ENCODE measurements around the gene RANBP3L.
"Not testable (repeated sequence)": the region's sequence is repeated elsewhere in the genome, so short reads cannot be mapped to it uniquely, and the experiment has no call there.

RANBP3L gene, protein sequence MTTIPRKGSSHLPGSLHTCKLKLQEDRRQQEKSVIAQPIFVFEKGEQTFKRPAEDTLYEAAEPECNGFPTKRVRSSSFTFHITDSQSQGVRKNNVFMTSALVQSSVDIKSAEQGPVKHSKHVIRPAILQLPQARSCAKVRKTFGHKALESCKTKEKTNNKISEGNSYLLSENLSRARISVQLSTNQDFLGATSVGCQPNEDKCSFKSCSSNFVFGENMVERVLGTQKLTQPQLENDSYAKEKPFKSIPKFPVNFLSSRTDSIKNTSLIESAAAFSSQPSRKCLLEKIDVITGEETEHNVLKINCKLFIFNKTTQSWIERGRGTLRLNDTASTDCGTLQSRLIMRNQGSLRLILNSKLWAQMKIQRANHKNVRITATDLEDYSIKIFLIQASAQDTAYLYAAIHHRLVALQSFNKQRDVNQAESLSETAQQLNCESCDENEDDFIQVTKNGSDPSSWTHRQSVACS

GRCh38 chr5:36301858-36302603, at the start of gene RANBP3L:
RANBP3L (minus strand) TSS chr5:36301902; CDS start chr5:36301416, 486 bp downstream.
- FAIRE-seq = no peak

GRCh38 chr5:36346896-36347690, 45.4 kb upstream of the RANBP3L start:
- FAIRE-seq = no peak

DNA sequence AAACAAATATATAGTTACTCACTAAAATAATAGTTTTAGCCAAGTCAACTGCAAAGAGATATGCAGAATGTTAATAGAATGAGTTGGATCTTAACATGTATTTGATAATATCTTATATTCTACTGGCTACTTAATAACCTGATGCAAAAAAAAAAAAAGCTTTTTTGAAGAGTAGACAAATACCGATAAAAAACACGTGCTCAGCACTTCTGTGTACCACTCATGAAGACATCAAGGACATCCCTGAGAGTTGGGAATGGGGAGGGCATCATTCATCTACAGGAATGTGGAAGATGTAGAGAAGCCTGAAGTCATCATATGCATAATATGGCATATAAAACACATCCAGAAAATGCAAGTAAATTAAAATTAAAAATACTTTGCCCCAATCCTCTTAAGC, 43.2 kb upstream of the RANBP3L start:
- no peak for FAIRE-seq

DNA sequence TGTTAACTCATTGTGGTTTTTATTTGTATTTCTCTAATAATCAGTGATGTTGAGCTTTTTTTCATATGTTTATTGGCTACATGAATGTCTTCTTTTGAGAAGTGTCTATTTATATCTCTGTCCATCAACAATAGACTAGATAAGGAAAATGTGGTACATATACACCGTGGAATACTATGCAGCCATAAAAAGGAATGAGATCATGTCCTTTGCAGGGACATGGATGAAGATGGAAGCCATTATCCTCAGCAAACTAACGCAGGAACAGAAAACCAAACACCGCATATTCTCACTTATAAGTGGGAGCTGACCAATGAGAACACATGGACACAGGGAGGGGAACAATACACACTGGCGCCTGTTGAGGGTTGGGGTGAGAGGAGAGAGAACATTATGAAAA, 40.0 kb upstream of the RANBP3L start:
- not testable (repeated sequence) for FAIRE-seq

GRCh38 chr5:36337597-36337996, 35.9 kb upstream of the RANBP3L start:
- no peak for FAIRE-seq

- no peak for FAIRE-seq
Observed at GRCh38 chr5:36334315-36334714, 32.6 kb upstream of the RANBP3L start.

DNA sequence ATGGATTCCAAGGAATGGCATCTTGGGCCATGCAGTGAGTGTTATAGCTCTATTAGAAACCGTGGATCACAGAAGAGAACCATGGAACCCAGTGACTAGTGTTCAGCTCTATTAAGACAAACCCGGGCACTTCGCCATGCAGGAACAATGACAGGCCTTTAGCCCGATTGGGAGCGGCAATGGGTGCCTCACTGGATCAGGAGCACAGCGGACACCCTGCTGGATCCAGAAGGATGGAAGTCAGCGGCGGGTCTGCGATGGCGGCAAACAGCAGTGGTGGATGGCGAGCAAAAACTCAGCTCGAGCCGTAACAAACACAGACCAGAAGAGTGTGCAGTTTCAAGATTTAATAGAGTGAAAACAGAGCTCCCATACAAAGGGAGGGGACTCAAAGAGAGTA, 31.0 kb upstream of the RANBP3L start:
- not testable (repeated sequence) for FAIRE-seq

GRCh38 chr5:36325196-36325595, 23.5 kb upstream of the RANBP3L start:
- FAIRE-seq = no peak

DNA sequence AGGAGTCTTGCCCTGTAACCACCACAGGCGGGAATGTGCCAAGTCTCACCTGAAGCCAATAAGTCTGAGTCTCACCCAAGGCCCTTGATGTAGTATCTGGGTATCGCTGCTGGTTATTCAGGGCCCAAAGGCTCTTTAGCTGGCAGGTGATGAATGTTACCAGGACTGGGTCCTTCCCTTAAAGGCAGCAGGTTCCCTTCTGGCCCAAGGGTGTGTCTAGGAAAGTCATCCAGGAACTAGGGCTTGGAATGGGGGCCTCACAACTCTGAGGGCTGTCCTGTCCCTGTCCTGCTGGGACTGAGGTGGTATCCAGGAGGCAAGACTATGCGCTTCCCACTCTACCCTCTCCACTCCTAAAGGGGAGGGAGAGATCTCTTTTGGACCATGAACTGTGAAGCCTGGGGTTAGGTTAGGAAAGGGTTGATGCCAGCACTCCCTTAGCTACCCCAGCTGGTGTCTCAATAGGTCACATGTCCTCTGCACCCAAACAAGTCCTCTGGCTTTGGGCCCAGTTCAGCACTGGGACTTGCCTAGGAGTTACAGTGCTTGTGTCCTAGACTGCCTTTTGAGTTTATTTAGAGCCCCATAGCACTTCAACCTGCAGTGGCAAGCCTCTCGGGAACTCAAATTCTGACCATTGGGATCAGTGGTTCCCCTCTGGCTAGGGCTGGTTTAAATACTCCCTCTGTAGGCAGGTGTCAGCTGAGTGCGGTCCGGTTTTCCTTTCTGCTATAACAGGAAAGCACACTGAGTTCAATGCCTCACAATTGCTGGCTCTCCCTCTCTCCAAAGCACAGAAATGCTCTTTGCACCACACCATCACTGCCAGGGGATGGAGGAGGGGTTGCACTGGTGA, 22.5 kb upstream of the RANBP3L start:
- no peak for FAIRE-seq

DNA sequence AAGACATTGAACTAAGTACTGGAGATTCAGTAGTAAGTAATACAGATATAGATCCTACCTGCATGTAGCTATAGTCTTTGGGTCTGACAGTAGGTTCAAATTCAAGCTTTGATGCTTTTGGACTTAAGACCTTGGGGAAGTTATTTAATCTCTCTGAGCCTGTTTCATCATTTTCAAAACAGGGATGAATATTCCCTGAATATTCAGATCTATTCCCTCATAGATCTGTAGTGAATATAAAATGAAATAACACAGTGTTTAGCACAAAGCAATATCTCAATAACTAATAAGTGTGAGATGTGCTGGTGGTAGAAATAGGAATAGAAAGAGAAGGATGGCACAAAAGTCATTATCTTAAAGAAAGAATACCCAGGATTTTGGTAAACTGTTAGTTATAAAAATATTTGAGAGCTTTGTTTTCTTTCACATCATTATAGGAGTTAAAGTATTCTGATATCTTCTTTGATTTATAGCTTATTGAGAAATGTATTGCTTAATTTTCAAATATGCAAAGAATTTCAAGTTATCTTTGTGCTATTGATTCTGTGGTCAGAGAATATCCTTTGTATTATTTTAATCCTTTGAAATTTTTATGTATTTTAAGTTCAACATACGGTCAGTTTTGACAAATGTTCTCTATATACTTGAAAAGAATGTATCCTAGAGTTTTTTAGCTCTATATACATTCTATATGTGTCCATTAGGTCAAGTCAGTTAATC, 11.4 kb upstream of the RANBP3L start:
- FAIRE-seq = no peak

DNA sequence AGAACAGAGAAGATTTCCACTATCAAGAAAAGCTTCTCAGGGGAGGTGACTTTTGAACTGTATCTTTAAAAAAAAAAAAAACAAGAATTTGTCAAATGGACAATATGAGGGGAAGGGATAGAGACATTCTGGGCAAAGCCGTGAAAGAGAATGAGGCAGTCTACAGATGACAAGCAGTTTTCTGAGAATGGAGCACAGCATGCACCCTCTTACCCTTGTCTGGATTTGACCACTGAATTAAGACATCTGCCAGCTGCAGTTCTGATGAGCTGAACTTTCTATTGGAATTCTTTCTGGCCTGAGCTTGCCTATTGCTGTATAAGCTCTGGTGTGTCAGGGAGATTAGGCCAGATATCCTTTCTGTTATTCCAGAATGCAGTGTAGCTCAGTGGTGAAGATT, 10.3 kb upstream of the RANBP3L start:
- no peak for FAIRE-seq

DNA sequence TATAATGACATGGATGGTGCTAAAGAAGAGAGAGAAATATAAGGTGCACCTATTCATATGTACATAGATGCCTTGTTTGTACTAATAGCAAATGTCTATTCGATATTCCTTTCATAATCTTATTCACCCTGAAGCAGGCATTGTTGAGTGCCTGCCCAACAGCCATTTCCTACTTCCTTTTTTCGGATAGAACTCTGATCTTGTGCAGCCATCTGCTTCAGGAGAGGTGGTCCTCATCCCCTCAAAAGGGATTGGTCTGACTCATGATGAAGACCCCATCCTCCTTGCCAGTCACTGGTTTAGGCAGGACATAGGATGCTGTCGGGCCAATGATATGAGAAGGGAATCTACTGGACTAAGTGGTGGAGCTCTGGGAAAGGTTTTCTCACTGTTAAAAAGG, 8.4 kb upstream of the RANBP3L start:
- no peak for FAIRE-seq

DNA sequence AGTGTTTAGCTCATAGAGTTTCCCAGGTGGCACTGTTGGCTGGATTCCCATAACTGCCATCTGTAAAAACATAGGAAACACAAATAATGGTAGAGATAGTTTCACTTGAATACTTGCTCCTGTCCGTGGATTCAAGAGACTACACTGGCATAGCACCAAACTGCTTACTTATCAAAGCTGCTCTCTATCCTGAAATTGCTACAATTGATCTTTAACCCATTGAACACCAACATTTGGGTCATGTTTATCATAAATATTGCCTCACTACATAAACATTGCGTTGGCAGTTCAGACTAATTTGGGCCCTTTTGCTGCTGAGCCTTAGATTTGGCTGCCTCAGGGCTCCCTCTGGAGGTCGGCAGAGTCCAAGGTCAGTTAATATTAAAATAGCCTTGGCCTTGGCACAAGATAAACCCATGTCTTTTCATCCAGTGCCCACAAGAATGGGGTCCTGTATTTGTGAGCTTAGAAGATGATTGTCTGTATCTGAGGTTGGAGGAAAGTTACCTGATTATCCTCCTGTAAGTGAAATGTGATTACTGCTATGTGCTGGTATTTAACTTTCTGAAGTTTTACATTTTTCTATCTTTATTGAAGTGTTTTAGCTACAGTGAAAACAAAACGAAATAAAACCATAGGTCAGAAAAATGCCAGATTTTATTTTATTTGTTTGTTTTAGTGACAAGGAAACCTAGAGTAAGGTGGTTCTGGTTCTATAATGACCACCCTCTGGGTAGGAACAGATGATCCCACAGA, 4.0 kb upstream of the RANBP3L start:
- no peak for FAIRE-seq

DNA sequence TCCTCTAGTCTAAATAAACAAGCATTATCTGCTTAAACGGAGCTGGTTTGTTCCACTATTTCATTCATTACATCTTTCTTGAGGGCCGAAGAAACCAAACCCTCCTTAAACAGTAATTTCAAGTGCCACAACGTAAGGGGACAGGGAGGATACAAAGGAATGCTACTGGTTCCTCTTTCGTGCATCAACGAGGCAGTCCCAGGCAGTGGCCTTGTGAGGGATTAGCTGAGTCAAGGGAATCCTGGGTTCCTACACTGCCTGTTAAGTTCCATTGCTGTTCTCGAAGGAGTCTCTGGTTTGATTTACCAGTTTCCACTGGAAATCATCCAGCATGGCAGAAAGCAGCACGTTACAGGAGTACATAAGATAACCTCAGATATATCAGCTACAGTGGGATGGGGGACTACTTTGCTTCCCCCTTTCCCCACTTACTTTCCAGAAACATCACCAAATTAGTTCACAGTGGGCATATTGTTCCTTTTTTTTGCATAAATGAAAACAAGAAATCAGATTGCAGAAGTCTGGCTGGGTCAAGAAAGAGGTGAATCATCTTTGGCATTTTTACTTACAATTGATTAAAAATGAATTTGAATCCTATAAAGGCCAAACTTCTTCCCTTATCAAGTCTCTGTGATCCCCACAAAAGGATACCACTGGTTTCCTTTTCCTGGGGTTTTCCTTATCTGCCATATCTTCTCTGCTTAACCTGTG, 2.5 kb upstream of the RANBP3L start:
- no peak for FAIRE-seq

- FAIRE-seq = no peak
Observed at GRCh38 chr5:36300927-36301540, 668 bp downstream of the RANBP3L start.

- no peak for FAIRE-seq
Observed at GRCh38 chr5:36300191-36300926, 1.3 kb downstream of the RANBP3L start.

- FAIRE-seq = no peak
Observed at GRCh38 chr5:36298552-36298951, 3.1 kb downstream of the RANBP3L start.

DNA sequence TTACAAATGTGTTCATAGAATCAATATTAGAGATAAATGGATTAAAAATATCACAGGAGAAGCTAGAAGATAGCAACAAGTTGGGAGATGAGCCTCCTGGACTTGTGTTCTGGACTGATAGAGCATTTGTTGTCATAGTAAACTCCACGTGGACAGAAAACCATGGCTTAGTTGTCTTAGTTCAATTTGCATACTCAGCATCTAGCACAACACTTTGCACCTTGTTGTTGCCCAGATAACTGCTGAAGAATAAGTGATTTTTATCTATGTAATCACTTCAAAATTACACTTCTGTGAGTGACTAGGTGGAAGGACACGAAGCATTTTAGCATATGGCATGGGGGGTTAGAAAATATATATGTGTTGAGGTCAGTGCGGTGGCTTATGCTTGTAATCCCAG, 4.0 kb downstream of the RANBP3L start:
- no peak for FAIRE-seq

All from G401.6 (cell line).